GM19468 (cell line): ENCODE results near the gene HOXB9.

Experiments used
- ATAC-seq: cut with Tn5 transposase; IDR thresholded peaks from one replicate; pipeline ENCODE4 v1.9.1; 2021; ENCODE audit warnings: mild to moderate bottlenecking, moderate library complexity, moderate number of reproducible peaks; ENCODE audit not compliant: unreplicated experiment; ENCODE audit errors: extremely low read depth

The HOXB9 gene

DNA sequence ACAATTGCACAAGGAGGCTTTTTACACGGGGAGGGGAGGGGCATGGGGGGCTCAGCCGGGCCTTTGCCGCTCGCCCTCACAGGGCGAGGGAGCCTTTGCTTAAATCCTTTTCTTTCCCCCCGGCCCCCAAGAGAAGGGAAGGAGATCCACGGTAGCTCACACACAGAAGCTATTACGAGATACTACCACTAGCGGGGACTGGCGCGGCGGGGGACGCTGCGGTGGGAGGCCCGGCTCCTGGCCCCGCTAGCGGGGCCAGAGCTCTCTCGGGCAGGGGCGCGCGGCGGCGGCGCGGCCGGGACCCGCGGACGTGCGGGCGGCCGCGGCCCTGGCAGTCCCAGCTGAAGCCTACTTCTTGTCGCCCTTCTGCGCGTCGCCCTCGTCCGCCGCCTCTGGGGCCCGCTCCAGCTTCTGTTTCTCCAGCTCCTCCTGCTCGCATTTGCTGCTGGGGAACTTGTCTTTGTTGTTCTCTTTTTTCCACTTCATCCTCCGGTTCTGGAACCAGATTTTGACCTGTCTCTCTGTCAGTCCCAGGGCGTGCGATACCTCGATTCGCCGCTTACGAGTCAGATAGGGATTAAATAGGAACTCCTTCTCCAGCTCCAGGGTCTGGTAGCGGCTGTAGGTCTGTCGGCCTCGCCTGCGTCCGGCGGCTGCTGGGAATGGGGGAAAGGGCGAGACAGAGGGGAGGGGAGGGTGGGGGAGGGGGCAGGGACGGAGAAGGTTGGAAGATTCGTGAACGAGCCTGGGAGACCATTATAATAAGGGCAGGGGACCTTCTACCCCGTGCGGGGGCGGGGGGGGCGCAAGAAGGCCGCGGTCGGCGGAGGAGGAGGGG, 13.1 kb downstream of the HOXB9 start:
- ATAC-seq: no peak

DNA sequence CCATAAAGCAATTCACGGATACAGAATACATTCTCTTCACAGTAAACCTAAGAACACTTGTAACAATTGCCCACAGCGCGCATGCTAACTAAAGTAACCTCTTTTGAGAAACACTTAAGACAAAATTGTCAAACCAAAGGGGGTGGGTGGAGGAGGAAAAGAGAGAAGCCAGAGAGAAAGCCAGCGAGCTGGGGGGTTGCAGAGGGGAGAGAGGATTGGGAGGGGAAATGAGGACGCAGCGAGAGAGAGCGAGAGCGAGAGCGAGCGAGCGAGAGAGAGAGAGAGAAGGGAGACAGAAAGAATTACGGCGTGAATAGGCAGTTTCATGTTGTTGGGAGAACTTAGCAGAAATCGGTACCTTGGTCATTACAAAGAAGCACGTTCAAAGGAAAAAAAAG, 13.7 kb downstream of the HOXB9 start:
- no peak for ATAC-seq

DNA sequence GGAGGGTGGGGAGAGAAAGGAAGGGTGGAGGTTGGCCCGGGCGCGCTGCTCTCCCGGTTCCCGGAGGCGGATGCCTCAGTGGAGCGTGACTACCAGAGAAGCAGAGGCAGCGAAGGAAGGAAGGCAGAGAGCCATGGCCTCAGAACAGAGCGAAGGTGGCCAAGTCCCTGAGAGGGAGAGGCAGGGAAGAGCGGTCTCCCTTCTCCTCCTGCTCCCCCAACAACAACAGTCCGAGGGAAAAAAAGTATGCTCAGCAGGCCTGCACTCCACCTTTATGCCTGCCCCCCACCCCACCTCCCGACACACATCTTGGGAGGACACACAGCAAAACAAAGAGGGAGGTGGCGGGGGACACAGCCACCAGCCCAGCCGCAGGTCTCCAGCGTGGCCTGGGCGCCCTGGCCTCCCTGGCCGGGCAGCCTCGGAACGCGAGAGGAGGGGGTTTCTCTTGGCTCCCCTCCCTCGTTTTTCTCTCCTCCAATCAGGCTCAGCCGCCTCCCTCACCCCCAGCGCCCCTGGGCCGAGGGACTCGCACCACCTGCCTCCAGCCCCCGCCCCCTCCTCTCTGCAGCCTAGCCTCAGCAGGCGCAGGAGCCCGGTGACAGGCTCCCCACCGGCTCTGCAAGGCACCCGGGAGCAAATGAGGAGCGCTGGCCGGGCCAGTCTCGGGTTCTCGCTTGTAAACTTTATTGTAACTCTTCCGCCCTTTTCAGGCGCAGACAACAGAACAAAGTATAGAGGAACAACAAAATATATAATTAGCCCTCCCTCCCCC, 14.3 kb downstream of the HOXB9 start:
- no peak for ATAC-seq

DNA sequence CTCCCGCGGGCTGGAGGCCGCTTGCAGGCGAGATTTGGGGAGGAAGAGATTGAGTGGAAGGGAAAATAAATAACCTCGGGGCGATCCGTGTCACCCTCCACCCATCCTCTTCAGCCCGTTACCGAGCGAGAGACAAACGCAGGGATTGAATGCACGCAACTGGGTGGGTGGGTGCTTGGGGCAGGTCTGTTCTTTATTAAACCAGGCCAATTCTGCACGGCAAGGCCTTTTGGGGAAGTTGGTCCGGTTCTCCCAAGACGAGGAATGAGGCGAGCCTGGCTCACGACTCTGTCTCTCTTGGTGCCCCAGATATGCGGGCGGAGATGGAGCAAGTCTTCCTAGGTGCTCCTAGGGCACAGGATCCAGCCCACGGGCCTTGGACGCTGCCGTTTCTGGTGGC, 14.9 kb downstream of the HOXB9 start:
- no peak for ATAC-seq

DNA sequence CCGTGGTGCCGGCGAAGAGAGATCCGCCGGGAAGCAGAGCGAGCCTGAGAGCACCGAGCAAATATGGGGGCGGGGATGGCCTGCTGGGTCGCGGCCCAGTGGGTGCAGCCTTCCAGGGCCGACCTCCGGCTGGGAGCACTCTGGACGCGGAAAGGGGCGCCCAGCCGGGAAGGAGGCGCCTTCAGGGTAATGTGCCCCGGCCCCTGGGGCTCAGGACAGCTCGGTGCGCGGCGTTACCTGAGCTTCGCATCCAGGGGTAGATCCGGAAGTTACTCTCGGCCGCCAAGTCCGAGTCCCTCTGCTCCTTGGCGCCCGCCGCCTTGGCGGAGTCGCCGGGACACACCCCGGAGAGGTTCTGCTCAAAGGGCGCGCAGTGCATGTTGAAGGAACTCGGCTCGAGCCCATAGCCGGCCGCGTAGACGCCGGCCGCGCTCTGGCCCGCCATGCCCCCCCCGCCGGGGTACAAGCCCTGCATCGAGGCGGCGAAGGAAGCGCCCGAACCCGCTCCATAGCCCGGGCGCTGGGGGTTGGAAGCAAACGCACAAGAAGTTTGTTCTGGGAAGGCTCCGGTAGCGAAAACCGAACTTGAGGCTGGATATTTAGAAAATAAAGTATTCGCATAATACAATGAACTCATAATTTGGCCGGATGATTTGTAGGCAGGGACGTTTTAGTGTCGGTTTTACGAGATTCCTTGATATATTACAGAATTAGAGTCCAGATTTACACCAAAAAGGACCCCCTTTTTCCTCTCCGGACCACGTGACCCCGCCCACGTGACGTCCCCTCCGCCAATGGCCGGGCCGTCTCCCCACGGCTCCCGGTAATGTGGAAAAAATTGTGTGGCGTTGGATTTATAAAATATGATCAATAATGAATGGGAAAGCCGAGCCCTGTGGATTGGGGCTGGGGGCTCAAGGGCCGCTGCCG, 15.6 kb downstream of the HOXB9 start, which contains the start of gene HOXB7:
Gene HOXB7, minus strand, starts transcription at position 736 of the 930 bp plus-strand sequence. Its CDS starts 99 bp downstream, at position 637.
- ATAC-seq: no peak

DNA sequence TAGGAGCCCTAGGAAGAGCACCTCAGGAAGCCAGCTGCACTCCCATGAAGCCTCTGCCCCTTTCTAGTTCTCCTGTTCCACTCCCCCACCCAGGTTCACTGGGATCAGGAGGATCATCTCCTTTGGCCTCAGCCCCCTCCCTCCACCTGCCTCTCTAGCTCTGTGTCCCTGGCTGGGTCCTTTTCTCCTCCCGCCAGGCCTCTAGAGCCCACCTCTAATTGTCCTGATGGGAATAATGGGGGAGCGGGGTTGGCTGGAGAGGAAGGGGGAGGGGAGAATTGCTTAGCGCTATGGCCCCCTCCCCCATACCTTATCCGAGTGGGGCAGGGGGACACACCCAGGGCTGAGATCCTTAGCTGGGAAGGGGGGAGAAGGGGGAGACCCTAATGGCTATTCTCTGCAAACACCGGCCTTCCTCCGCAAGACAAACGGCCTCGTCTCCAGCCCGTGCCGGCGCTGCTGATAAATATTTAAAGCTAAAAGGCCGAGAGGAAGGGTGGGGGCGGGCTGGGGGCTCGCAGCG, 16.3 kb downstream of the HOXB9 start:
- no peak for ATAC-seq

DNA sequence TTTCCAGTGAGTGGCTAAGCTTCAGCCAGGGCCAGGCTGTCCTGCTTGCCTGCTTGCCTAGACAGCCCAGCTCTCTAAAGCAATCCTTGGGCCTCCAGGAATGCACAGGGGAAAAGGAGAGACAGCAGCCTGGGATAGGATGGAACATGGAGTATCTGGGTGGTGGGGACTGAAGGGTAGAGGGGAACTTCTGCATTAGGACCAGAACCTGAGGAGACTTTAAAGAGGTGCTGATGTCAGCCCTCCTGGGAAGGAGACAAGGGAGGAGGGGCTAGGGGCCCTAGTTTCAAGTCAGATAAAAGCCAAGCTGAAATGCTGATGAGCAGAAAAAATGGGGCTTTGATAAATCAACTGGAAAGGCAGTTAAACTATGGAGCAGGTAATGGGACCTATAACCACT, 17.1 kb downstream of the HOXB9 start:
- ATAC-seq: no peak

DNA sequence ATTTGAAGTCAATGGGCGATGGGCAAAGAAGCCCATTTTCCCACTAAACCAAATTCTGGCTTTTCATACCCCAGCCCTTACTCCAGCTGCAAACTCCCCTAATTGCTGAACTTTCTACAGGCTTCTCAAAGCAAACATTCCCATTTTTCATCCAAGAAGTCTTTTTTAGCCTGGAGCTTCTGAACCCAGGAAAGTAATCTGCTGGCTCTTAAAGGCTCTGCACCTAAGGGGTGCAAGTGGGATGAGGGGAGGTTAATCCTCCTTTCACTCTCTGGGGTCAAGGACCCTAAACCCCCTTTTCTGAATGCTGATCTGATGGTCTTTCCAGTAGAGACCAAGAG, 17.7 kb downstream of the HOXB9 start:
- no peak for ATAC-seq

DNA sequence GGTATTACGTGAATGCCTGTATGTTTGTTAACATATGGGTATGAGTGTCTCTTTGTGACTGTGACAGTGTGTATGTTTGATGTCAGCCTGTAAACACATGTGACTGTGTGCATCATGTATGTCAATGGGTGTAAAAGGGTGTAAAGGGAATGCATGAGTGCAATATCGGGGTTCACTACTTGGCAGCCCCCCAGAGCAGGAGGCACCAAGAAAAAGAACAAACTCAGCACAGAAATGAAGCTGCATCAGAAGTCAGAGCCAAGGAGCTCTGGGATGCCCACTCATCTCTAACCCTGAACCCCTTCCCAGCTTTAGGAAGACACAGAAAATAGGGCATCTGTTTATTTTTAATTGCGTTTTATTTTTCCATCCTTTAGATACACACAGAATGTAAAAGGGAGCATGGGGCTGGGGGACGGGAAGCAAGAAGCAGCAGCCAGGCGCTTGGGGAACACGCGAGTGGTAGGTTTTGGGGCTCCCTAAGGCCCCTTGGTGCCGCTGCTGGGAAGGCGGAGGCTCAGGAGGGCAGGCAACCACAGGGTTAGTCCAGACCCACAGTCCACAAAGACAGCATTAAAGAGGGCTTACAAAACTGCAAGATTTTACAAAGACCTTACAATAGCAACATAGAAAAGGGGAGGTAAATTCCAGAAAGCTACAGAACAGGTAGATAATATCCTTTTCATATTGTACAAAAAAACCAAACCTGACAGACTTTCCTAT, 19.1 kb downstream of the HOXB9 start:
- no peak for ATAC-seq

DNA sequence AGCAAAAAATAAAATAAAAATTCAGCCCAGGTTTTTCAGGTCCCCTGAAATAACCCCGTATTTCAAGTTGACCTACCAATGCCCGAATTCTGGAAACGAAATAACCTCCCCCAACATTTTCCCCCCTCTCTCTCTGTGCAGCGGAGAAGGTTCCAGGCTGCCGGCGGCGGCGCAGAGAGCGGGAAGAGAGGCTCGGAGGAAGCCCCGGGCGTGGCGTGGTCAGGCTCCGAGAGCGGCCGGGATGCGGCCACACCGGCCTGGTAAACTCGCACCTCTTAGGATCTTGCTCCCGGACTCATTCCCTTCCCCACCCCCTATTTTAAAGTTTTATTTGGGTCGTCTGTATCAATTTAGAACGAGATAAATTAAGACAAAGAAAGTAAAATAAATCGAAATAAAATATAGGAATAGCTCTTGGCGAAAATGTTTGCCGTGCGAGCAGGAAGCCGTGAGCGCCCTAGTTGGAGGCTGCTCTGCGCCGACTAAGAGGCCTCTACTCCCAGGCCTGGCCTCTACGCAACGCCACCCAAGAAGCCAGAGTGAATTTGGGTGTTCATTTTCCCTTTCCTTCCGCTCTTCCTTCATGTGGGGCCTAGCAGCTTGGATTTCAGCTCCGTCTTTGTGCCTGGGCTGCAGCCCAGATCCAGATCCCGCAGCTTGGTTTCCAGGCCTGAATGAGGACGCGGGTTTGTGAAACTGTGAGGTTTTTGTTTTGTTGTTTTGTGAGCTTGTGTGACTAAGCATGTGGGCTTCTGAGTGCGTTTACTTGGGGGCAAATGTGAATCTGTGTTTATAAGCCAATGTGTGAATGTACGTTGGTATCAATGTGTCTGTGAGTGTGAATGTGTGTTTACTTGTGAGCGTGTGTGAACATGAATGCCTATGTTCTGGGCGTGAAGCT, 19.9 kb downstream of the HOXB9 start:
- no peak for ATAC-seq

DNA sequence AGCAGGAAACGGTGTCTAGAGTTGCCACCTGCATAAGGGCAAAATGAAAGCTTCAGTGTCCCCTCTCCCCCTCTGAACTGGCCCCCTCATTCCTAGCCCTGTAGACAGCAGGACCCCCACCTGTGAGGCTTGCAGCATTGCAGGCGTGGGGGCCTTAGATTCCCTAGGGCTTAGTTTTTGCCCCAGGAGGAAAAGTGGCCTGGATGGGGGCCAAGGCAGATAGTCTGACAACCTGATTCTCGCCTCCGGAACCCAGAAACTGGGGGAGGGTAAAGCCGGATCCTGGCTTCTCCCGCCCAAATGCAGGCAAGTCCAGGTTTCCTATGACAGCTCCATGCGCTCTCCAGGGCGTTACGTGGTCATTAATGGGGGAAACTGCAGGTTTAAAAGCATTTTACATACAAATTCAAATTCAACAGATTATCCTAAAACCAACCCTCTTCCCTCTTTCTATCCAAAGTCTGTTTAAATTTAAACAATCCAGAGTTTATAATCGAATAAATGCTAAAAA, 20.7 kb downstream of the HOXB9 start:
- ATAC-seq: no peak

DNA sequence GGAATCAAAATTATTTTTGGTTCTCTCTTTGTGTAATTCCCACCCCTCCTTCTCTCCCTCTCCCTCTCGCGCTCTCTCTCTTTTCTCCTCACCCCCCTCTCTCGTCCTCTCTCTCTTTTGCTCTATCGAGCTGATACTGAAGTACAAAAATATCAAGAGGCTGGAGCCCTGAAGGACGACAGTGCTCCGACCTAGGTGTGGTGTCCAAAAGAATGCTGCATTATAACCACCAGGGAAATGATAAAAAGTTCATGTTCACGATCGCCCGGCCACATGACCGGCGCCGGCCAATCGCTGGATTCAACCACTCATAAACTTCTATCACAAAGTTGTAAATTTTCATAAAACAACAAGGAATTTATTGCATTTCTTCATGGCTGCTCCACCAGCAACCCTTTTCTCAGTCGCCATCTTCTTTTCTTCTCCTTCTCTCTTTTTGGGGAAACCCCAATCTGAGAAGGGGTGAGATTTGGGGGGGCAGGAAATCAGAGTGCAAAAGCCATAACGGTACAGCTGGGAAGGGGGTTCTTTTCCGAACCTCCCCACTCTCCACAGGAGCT, 21.3 kb downstream of the HOXB9 start, which contains the start of gene HOXB6:
Gene HOXB6, minus strand, starts transcription at position 217 of the 560 bp plus-strand sequence. CDS start 6,836 bp downstream, outside the sequence.
- no peak for ATAC-seq

DNA sequence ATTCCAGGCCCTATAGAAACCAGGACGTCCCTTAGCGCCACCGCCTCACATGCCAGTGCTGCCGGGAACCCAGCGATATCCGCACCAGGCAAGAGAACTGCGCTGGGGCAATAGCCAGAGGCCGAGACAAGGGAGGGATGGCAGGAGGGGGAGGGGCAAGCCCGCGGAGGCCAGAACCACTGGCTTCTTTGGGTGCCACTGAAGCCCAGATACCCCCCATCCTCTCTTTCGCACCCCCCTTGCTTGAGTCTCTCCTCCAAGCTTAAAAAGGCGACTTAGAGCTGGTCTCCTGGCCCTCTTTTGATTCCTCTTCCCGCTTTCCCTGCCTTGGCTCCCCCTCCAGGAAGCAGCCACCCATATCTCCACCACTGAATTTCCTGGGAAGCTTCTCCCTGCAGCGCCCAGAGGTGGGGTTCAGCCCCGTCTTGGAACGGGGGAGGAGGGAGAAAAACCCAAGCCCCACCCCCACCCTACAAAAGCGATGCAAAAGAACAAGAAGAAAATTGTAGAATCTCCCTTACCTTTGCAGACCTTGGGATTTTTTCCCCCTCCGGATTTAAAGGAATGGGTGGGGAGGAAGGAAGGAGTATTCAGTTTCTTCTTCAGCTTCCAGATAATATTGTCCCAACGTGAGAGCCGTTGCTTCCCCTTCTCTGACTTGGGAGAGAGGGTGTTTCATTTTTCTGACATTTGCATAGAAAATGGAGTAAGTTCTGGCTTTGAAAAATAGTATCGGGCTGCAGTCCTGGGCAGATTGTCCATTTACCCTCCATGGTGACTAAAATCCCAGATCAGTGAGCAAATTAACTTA, 22.0 kb downstream of the HOXB9 start:
- no peak for ATAC-seq

DNA sequence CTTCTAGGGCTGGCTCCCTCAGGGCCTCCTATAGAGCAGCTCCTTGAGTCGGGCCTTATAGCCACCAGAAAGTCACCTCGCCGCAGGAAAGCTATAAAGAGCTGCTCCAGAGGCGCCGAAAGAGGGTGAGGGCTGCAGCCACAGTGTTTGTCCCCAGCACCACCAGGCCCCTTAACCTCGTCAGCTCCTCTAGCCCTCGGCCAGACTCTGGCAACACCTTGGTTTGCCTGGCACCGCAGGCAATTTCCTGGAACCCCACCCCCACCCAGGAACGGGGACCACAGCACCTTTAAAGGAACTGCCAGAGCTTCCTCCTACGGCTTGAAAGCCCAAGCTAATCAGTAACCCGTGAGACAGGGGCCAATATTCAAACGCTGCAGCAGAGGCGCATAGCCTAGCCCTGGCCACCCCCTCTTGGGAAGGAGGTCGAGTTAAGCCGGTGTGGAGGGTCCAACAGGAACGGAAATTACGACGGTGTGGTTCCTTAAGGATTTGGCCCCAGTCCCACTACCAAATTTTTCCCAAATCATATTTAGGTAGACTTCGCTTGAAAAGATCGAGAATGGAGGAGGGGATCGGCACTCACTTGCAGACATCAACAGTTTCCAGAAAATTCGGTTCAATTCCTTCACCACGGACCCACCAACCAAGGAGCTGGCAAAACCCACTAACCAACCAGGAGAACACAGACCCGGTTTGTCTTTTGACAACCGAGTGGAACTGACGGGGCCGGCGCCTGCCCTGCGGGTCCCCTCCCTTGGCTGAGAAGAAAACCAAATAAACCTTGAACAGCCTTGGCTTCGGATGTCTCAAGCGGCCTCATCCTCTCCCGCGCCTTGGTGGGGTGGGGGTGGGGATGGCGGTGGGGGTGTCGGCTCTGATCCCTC, 24.4 kb downstream of the HOXB9 start:
- ATAC-seq: no peak

DNA sequence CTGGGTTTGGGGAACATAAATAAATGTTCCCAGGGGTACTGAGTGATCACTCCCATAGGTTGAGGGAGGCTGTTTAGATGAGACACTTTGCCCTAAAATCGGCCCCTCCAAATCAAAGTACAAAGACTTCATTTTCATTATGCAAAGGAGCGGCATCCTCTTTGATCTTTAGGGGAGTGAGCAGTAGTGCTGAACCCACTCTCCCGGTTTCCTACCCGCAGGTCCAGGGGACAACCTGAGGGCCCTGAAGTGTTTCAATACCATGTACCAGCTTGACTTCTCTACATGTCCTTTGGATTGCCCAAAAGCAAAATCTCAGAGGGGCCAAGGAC, 25.0 kb downstream of the HOXB9 start:
- no peak for ATAC-seq
